Mammary epithelial cell (primary cell): Measurements from ENCODE around the gene BRINP1.

ENCODE experiments used
- EZH2 ChIP-seq: IDR thresholded peaks from 2 replicates; pipeline ENCODE4 v1.6.1; 2012; ENCODE audit warnings: low read length, inconsistent platforms, borderline replicate concordance
- TF ChIP-seq, protein P1 (sequence below), 2 donors: IDR thresholded peaks in 1 of 2; conservative IDR thresholded peaks in 1 of 2; 2 replicates each; pipeline ENCODE4 v1.5.1; 2011 to 2012; ENCODE audit warnings: inconsistent platforms in 2 of 2, low read length in 2 of 2, mild to moderate bottlenecking in 2 of 2, control low read depth in 1 of 2, low read depth in 1 of 2; ENCODE audit not compliant: insufficient read depth in 1 of 2; ENCODE audit errors: extremely low read depth in 1 of 2

DNA sequence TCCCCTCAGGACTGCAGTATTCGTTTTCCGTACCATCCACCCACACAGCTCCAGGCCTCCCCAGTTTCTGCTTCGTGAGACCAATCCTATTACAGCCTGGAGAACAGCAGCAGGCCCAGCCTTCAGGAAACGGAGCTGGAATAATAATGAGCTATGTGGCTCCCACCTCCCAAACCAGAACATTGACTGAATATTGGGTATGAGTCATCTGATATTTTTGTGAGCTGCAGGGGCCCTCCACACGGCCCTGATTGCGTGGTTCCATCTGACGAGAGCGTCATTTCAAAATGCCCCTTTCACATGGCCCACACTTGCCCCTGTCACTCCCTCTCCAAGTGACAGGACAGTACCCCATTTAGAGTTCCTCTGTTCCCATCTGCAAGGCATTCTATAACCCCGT, 192.0 kb downstream of the BRINP1 start:
- TF ChIP-seq, protein P1, sequence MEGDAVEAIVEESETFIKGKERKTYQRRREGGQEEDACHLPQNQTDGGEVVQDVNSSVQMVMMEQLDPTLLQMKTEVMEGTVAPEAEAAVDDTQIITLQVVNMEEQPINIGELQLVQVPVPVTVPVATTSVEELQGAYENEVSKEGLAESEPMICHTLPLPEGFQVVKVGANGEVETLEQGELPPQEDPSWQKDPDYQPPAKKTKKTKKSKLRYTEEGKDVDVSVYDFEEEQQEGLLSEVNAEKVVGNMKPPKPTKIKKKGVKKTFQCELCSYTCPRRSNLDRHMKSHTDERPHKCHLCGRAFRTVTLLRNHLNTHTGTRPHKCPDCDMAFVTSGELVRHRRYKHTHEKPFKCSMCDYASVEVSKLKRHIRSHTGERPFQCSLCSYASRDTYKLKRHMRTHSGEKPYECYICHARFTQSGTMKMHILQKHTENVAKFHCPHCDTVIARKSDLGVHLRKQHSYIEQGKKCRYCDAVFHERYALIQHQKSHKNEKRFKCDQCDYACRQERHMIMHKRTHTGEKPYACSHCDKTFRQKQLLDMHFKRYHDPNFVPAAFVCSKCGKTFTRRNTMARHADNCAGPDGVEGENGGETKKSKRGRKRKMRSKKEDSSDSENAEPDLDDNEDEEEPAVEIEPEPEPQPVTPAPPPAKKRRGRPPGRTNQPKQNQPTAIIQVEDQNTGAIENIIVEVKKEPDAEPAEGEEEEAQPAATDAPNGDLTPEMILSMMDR (conservative IDR thresholded peaks at IDR 0.05 in 1 of 2, IDR thresholded peaks at IDR 0.05 in 1 of 2; ENCODE audit: extremely low read depth in 1 of 2, insufficient read depth in 1 of 2, low read depth in 1 of 2, low read length in 2 of 2), result no peak
- TF ChIP-seq EZH2, result no peak
